Peyer's patch (tissue), 4 donors: ENCODE measurements around the gene RAB28. TPM values are rescaled to one million over a fixed set of nuclear protein-coding genes. Genes with fewer than 3 reads are reported as not detected.

Experiments
- DNase-seq, 3 donors: peaks; one replicate each; pipeline ENCODE4 v3.0.0-alpha.2; 2017 to 2019
- H3K27ac ChIP-seq, 4 donors: fragments of 200-600 bp; sonication (generic); one replicate each; pipeline ENCODE4 v1.5.1; 2016 to 2019
- H3K27me3 ChIP-seq, 2 donors: fragments of 200-600 bp; sonication (generic); one replicate each; pipeline ENCODE4 v1.5.1; 2019
- H3K36me3 ChIP-seq, 3 donors: fragments of 200-600 bp; sonication (generic); one replicate each; pipeline ENCODE4 v1.5.1; 2016 to 2019
- H3K4me1 ChIP-seq, 4 donors: fragments of 200-600 bp; sonication (generic); one replicate each; pipeline ENCODE4 v1.5.1; 2016 to 2019
- H3K4me3 ChIP-seq, 4 donors: fragments of 200-600 bp; sonication (generic); 1 replicate in 3 of 4; 2 replicates in 1 of 4; pipeline ENCODE4 v1.5.1; 2016 to 2019; ENCODE audit warnings: mild to moderate bottlenecking in 1 of 4
- H3K9me3 ChIP-seq, 4 donors: fragments of 200-600 bp; sonication (generic); one replicate each; pipeline ENCODE4 v1.5.1; 2016 to 2019; ENCODE audit warnings: mild to moderate bottlenecking in 1 of 4
- POLR2A ChIP-seq, 2 donors: fragments of 450-650 bp; IDR thresholded peaks; one replicate each; pipeline ENCODE4 v1.5.1; 2017; ENCODE audit warnings: antibody characterized with exemption in 2 of 2, mild to moderate bottlenecking in 2 of 2, moderate library complexity in 2 of 2
- total RNA-seq, 4 donors: library from RNA; depleted of rRNA; stranded (reverse); fragments of >200 nt; gene quantifications; one replicate each; pipeline ENCODE4 v1.1.0, GENCODE V29; 2016
- TF ChIP-seq, protein P1 (sequence below), 6 experiments: fragments of 450-650 bp in 4 of 6; fragments of 200-600 bp in 2 of 6; sonication (generic) in 1 of 6; IDR thresholded peaks; one replicate each; pipeline ENCODE4 v1.5.1; 2017 to 2019; ENCODE audit warnings: antibody characterized with exemption in 6 of 6, mild to moderate bottlenecking in 3 of 6, moderate library complexity in 1 of 6

The RAB28 gene
- total RNA-seq, 4 donors from 2014 or later, result 11.2 to 24.8 (median 12.4) TPM

DNA sequence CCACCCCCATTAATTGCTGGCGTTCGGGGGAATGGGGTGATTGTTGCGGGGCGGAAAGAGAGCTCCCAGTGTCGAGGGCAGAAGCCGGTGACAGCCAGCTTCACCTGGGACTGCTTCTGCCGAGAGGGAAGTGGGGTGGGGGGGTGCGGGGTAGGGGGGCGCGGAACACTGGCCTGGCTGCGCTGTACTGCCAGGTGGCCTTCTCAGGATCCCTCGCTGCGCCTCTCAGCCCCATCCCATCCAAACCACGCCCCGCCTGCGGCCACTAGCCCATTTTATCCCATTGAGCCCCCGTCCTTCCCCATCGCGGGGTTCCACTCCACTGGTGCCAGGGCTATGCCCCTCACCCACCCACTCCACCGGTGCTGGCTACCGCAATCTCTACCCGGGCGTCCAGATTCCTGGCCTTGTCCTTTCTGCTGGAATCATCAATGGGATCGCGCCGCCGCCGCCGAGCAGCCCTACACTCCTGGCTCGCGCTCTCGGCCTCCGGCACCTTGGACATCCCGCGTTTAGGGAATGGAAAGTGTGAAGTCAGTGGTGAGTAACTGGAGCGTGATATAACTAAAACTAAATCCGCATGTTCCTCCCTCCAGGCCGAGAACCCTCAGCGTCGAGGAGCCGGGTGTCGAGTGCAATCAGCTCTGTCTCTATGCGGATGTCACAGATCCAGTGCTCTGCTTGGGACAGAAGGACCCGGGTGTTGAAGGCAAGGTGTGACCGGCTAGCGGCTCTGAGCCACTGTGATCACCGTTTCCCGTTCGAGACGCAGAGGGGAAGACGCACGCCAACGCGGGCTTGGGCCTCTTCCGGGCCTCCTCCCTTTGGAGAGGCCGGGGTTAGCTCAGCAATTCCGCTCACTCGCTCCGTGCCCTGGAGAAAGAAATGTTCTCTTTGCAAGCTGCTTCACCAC, 39.7 kb upstream of the RAB28 start:
- Histone ChIP-seq H3K4me3 (no peak overlapping the region), H3K36me3 (no peaks in the 10 kb centered on the region), H3K9me3 (peaks cover 0 to 18% (median 7%) of the 10 kb centered on the region in 4 donors), H3K27me3 (peaks cover 0 to 47% of the 10 kb centered on the region in 2 donors), H3K27ac (no peak overlapping the region), H3K4me1 (peaks cover 0 to 17% (median 4%) of the 10 kb centered on the region in 4 donors)
- no peak for DNase-seq
- TF ChIP-seq POLR2A (IDR thresholded peaks at IDR 0.05), result no peak
- TF ChIP-seq, protein P1, sequence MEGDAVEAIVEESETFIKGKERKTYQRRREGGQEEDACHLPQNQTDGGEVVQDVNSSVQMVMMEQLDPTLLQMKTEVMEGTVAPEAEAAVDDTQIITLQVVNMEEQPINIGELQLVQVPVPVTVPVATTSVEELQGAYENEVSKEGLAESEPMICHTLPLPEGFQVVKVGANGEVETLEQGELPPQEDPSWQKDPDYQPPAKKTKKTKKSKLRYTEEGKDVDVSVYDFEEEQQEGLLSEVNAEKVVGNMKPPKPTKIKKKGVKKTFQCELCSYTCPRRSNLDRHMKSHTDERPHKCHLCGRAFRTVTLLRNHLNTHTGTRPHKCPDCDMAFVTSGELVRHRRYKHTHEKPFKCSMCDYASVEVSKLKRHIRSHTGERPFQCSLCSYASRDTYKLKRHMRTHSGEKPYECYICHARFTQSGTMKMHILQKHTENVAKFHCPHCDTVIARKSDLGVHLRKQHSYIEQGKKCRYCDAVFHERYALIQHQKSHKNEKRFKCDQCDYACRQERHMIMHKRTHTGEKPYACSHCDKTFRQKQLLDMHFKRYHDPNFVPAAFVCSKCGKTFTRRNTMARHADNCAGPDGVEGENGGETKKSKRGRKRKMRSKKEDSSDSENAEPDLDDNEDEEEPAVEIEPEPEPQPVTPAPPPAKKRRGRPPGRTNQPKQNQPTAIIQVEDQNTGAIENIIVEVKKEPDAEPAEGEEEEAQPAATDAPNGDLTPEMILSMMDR (IDR thresholded peaks at IDR 0.05), result no peak

DNA sequence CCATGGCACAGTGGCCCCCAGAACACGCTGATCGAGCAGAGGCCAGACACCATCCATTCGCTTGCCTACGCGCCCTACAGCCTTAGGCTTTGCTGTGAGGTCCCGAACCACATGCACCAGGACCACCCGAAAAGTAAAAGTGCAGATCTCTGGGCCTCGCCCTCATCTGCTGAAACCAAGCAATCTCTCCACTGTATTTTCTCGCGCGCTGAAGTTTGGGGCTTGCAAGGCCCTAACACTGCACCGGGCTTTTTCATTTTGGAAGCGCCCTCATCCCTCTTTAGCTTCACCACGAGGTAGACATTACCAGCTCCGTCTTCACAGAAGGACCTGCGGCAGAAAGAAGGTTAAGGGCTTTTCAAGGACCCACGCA, 39.0 kb upstream of the RAB28 start:
- Histone ChIP-seq H3K27me3 (peaks cover 0 to 39% of the 10 kb centered on the region in 2 donors), H3K27ac (no peak overlapping the region), H3K4me1 (peaks cover 0 to 10% (median 4%) of the 10 kb centered on the region in 4 donors), H3K36me3 (no peaks in the 10 kb centered on the region), H3K4me3 (no peak overlapping the region), H3K9me3 (peaks cover 0 to 18% (median 7%) of the 10 kb centered on the region in 4 donors)
- DNase-seq, result no peak
- TF ChIP-seq, protein P1 (IDR thresholded peaks at IDR 0.05), result no peak
- no peak for TF ChIP-seq POLR2A (IDR thresholded peaks at IDR 0.05)

- Histone ChIP-seq H3K9me3 (peaks cover 0 to 18% (median 7%) of the 10 kb centered on the region in 4 donors), H3K4me1 (peaks cover 0 to 4% (median 1%) of the 10 kb centered on the region in 4 donors), H3K36me3 (no peaks in the 10 kb centered on the region), H3K27ac (no peak overlapping the region), H3K27me3 (peaks cover 0 to 33% of the 10 kb centered on the region in 2 donors), H3K4me3 (no peak overlapping the region)
- no peak for DNase-seq
- TF ChIP-seq, protein P1 (IDR thresholded peaks at IDR 0.05), result no peak
- TF ChIP-seq POLR2A (IDR thresholded peaks at IDR 0.05), result no peak
These were observed 38.4 kb upstream of the RAB28 start for GRCh38 chr4:13522282-13523104.

- DNase-seq, result no peak
- Histone ChIP-seq H3K9me3 (peaks cover 0 to 18% (median 7%) of the 10 kb centered on the region in 4 donors), H3K27me3 (peaks cover 0 to 32% of the 10 kb centered on the region in 2 donors), H3K36me3 (no peaks in the 10 kb centered on the region), H3K4me3 (no peak overlapping the region), H3K27ac (no peak overlapping the region), H3K4me1 (no peaks in the 10 kb centered on the region)
- no peak for TF ChIP-seq POLR2A (IDR thresholded peaks at IDR 0.05)
- TF ChIP-seq, protein P1 (IDR thresholded peaks at IDR 0.05), result no peak
These were observed 36.9 kb upstream of the RAB28 start for GRCh38 chr4:13521047-13521446.

DNA sequence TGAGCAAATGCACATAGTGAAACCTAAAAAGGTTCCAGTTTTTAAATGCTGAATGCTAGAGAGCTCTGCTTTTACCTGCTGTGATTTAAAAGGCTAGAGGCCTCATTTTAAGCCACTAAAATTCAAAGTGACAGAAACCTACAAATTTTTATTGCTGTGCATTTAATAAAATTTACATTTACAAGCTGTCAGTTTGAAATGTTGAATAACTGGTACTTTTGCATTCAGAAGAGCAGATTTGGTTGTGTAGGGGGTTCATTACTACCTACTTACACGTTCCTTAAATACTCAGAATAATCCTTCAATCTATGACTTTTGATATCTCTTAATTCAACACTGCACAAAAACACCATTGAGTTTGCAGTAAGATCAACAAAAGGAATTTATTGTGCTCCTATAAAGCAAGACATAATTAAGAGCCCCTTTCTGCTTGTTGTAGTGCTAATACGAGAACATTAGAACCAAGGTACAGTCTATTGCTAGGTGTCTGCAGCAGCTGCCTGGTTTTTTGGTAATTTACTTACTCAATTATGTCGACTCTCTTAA, 32.2 kb upstream of the RAB28 start:
- Histone ChIP-seq H3K4me1 (no peaks in the 10 kb centered on the region), H3K27ac (no peak overlapping the region), H3K27me3 (peaks cover 0 to 6% of the 10 kb centered on the region in 2 donors), H3K4me3 (no peak overlapping the region), H3K36me3 (no peaks in the 10 kb centered on the region), H3K9me3 (no peaks in the 10 kb centered on the region)
- no peak for DNase-seq
- TF ChIP-seq, protein P1 (IDR thresholded peaks at IDR 0.05), result no peak
- TF ChIP-seq POLR2A (IDR thresholded peaks at IDR 0.05), result no peak
